Activated CD4-positive, alpha-beta memory T cell treated with anti-CD3 and anti-CD28 coated beads, Interleukin-2, amount 10 ng/mL, durations not matched to agents 7 days and 5 days (primary cell): Measurements from ENCODE around the gene IGSF9B. TPM values are rescaled to one million over a fixed set of nuclear protein-coding genes. Genes with fewer than 3 reads are reported as not detected.

Source experiments
- CTCF ChIA-PET: fragments of 350-600 bp; sonication (Branson Sonifier 250); formaldehyde crosslinking; loops from one replicate; lab custom pipeline; 2021; ENCODE audit warnings: antibody characterized with exemption, inconsistent platforms; lab: Charles Lee
- POLR2A ChIA-PET: fragments of 350-600 bp; sonication (Branson Sonifier 250); formaldehyde crosslinking; loops from one replicate; lab custom pipeline; 2021; ENCODE audit warnings: antibody characterized with exemption; lab: Charles Lee
- DNase-seq: peaks from one replicate; pipeline ENCODE4 v3.0.0-alpha.2; 2020
- H3K27ac Mint-ChIP-seq: one replicate; pipeline ENCODE4 v1.8.0; 2021; ENCODE audit warnings: mild to moderate bottlenecking, mixed read lengths
- H3K27me3 Mint-ChIP-seq: one replicate; pipeline ENCODE4 v1.8.0; 2021; ENCODE audit warnings: mixed read lengths
- H3K36me3 Mint-ChIP-seq: one replicate; pipeline ENCODE4 v1.8.0; 2021; ENCODE audit warnings: low read depth, mixed read lengths
- H3K4me1 Mint-ChIP-seq: one replicate; pipeline ENCODE4 v1.8.0; 2021; ENCODE audit warnings: mixed read lengths
- H3K4me3 Mint-ChIP-seq: one replicate; pipeline ENCODE4 v1.8.0; 2021; ENCODE audit warnings: mild to moderate bottlenecking, mixed read lengths
- H3K9me3 Mint-ChIP-seq: one replicate; pipeline ENCODE4 v1.8.0; 2021; ENCODE audit warnings: mixed read lengths
- total RNA-seq, 2 experiments: library from RNA; stranded (reverse); gene quantifications; one replicate each; pipeline ENCODE4 v1.2.3, GENCODE V29; 2021

The IGSF9B gene
- total RNA-seq, 2 experiments from 2014 or later, result 66.2 to 70.8 TPM

- DNase-seq, result no peak
- no peaks in the 10 kb centered on the region for H3K27me3 Mint-ChIP-seq
- H3K27ac Mint-ChIP-seq, result no peak overlapping the region
- ChIA-PET CTCF (no interaction called here), POLR2A (interaction anchor here (1.2 kb wide), 1 partner anchor 12 kb away, joined by 3 read pairs; no protein-coding TSS in a partner anchor)
- H3K9me3 Mint-ChIP-seq, result no peaks in the 10 kb centered on the region
- H3K4me3 Mint-ChIP-seq, result no peak overlapping the region
- H3K36me3 Mint-ChIP-seq, result peaks cover 53% of the 10 kb centered on the region
- no peaks in the 10 kb centered on the region for H3K4me1 Mint-ChIP-seq
Measured at GRCh38 chr11:133905677-133906156, 51.1 kb downstream of the IGSF9B start.

- Mint-ChIP-seq H3K4me1 (no peaks in the 10 kb centered on the region), H3K27me3 (no peaks in the 10 kb centered on the region), H3K4me3 (no peak overlapping the region), H3K9me3 (no peaks in the 10 kb centered on the region), H3K27ac (no peak overlapping the region), H3K36me3 (peaks cover 47% of the 10 kb centered on the region)
- DNase-seq, result no peak
- POLR2A ChIA-PET, result interaction anchor here (1.2 kb wide), 1 partner anchor 12 kb away, joined by 3 read pairs; no protein-coding TSS in a partner anchor
- CTCF ChIA-PET, result no interaction called here
Measured at GRCh38 chr11:133904818-133905515, 51.8 kb downstream of the IGSF9B start.

GRCh38 chr11:133903875-133904817 is 52.6 kb downstream of the IGSF9B start:
- DNase-seq, result no peak
- Mint-ChIP-seq H3K27me3 (no peaks in the 10 kb centered on the region), H3K4me3 (no peak overlapping the region), H3K27ac (no peak overlapping the region), H3K36me3 (peaks cover 40% of the 10 kb centered on the region), H3K4me1 (no peaks in the 10 kb centered on the region), H3K9me3 (no peaks in the 10 kb centered on the region)
- ChIA-PET CTCF (no interaction called here), POLR2A (no interaction called here)

- no peak for DNase-seq
- CTCF ChIA-PET, result no interaction called here
- POLR2A ChIA-PET, result no interaction called here
- H3K36me3 Mint-ChIP-seq, result peaks cover 44% of the 10 kb centered on the region
- H3K27me3 Mint-ChIP-seq, result no peaks in the 10 kb centered on the region
- H3K27ac Mint-ChIP-seq, result no peak overlapping the region
- no peaks in the 10 kb centered on the region for H3K9me3 Mint-ChIP-seq
- no peaks in the 10 kb centered on the region for H3K4me1 Mint-ChIP-seq
- H3K4me3 Mint-ChIP-seq, result no peak overlapping the region
Measured at GRCh38 chr11:133903056-133903455, 53.7 kb downstream of the IGSF9B start.

- Mint-ChIP-seq H3K9me3 (no peaks in the 10 kb centered on the region), H3K36me3 (peaks cover 40% of the 10 kb centered on the region), H3K4me1 (no peaks in the 10 kb centered on the region), H3K27ac (no peak overlapping the region), H3K4me3 (no peak overlapping the region), H3K27me3 (no peaks in the 10 kb centered on the region)
- DNase-seq, result no peak
- CTCF ChIA-PET, result no interaction called here
- POLR2A ChIA-PET, result no interaction called here
Measured at GRCh38 chr11:133902506-133902905, 54.3 kb downstream of the IGSF9B start.

- no peaks in the 10 kb centered on the region for H3K9me3 Mint-ChIP-seq
- ChIA-PET POLR2A (no interaction called here), CTCF (no interaction called here)
- no peaks in the 10 kb centered on the region for H3K4me1 Mint-ChIP-seq
- peaks cover 38% of the 10 kb centered on the region for H3K36me3 Mint-ChIP-seq
- no peak for DNase-seq
- H3K27me3 Mint-ChIP-seq, result no peaks in the 10 kb centered on the region
- H3K4me3 Mint-ChIP-seq, result no peak overlapping the region
- no peak overlapping the region for H3K27ac Mint-ChIP-seq
Measured at GRCh38 chr11:133901999-133902398, 54.8 kb downstream of the IGSF9B start.

- Mint-ChIP-seq H3K36me3 (peaks cover 35% of the 10 kb centered on the region), H3K27ac (no peak overlapping the region), H3K9me3 (no peaks in the 10 kb centered on the region), H3K4me1 (no peaks in the 10 kb centered on the region), H3K4me3 (no peak overlapping the region), H3K27me3 (no peaks in the 10 kb centered on the region)
- CTCF ChIA-PET, result no interaction called here
- POLR2A ChIA-PET, result no interaction called here
- no peak for DNase-seq
Measured at GRCh38 chr11:133901316-133901715, 55.5 kb downstream of the IGSF9B start.

- POLR2A ChIA-PET, result interaction anchor here (1.0 kb wide), 1 partner anchor 22 kb away, joined by 3 read pairs; no protein-coding TSS in a partner anchor
- DNase-seq, result peak; percentile 12
- peaks cover 27% of the 10 kb centered on the region for H3K36me3 Mint-ChIP-seq
Measured at GRCh38 chr11:133900176-133901105, 56.3 kb downstream of the IGSF9B start.

GRCh38 chr11:133898770-133899115 is 58.0 kb downstream of the IGSF9B start:
- H3K27ac Mint-ChIP-seq, result no peak overlapping the region
- H3K27me3 Mint-ChIP-seq, result no peaks in the 10 kb centered on the region
- H3K4me1 Mint-ChIP-seq, result no peaks in the 10 kb centered on the region
- POLR2A ChIA-PET, result no interaction called here
- H3K4me3 Mint-ChIP-seq, result no peak overlapping the region
- peaks cover 15% of the 10 kb centered on the region for H3K36me3 Mint-ChIP-seq
- CTCF ChIA-PET, result no interaction called here
- peak; percentile 2 for DNase-seq
- H3K9me3 Mint-ChIP-seq, result no peaks in the 10 kb centered on the region

More at GRCh38 chr11:133900176-133901105, 56.3 kb downstream of the IGSF9B start:
- Mint-ChIP-seq H3K9me3 (no peaks in the 10 kb centered on the region), H3K4me3 (no peak overlapping the region), H3K27me3 (no peaks in the 10 kb centered on the region), H3K4me1 (no peaks in the 10 kb centered on the region), H3K27ac (no peak overlapping the region)
- CTCF ChIA-PET, result no interaction called here

GRCh38 chr11:133898031-133898769 is 58.6 kb downstream of the IGSF9B start:
- H3K4me3 Mint-ChIP-seq, result no peak overlapping the region
- H3K4me1 Mint-ChIP-seq, result no peaks in the 10 kb centered on the region
- peak; percentile 14 for DNase-seq
- ChIA-PET POLR2A (no interaction called here), CTCF (no interaction called here)
- H3K9me3 Mint-ChIP-seq, result no peaks in the 10 kb centered on the region
- no peak overlapping the region for H3K27ac Mint-ChIP-seq
- H3K36me3 Mint-ChIP-seq, result peaks cover 11% of the 10 kb centered on the region
- no peaks in the 10 kb centered on the region for H3K27me3 Mint-ChIP-seq

GRCh38 chr11:133897331-133897650 is 59.5 kb downstream of the IGSF9B start:
- Mint-ChIP-seq H3K36me3 (peaks cover 8% of the 10 kb centered on the region), H3K4me3 (no peak overlapping the region), H3K27ac (no peak overlapping the region), H3K4me1 (no peaks in the 10 kb centered on the region), H3K9me3 (no peaks in the 10 kb centered on the region), H3K27me3 (peaks cover 3% of the 10 kb centered on the region)
- peak; percentile 5 for DNase-seq
- POLR2A ChIA-PET, result no interaction called here
- CTCF ChIA-PET, result interaction anchor here (0.7 kb wide), 1 partner anchor 44 kb away, joined by 3 read pairs; no protein-coding TSS in a partner anchor
